Right atrium auricular region (tissue), 2 donors: ENCODE data around the gene ATP6V1F. TPM values are rescaled to one million over a fixed set of nuclear protein-coding genes. Genes with fewer than 3 reads are reported as not detected.

Experiments
- DNase-seq: peaks from one replicate; pipeline ENCODE4 v3.0.0-alpha.2; 2019; ENCODE audit warnings: low spot score
- H3K27ac ChIP-seq, 2 donors: fragments of 200-600 bp; sonication (generic); 1 replicate in 1 of 2; 2 replicates in 1 of 2; pipeline ENCODE4 v1.5.1; 2016 to 2019
- H3K27me3 ChIP-seq, 2 donors: fragments of 200-600 bp; sonication (generic); one replicate each; pipeline versions ENCODE4 v1.5.1 to v1.6.0; 2017 to 2019
- H3K36me3 ChIP-seq: fragments of 200-600 bp; sonication (generic); one replicate; pipeline ENCODE4 v1.5.1; 2016
- H3K4me1 ChIP-seq, 2 donors: fragments of 200-600 bp; sonication (generic); one replicate each; pipeline versions ENCODE4 v1.5.1 to v1.6.0; 2017 to 2019
- H3K4me3 ChIP-seq, 2 donors: fragments of 200-600 bp; sonication (generic); 1 replicate in 1 of 2; 2 replicates in 1 of 2; pipeline ENCODE4 v1.5.1; 2017 to 2019; ENCODE audit warnings: mild to moderate bottlenecking in 1 of 2, moderate library complexity in 1 of 2
- H3K9me3 ChIP-seq, 2 donors: fragments of 200-600 bp; sonication (generic); one replicate each; pipeline ENCODE4 v1.5.1; 2019
- total RNA-seq, 2 donors: library from RNA; depleted of rRNA; stranded (reverse); fragments of >200 nt; gene quantifications; one replicate each; pipeline ENCODE4 v1.1.0, GENCODE V29; 2016
- TF ChIP-seq, protein P1 (sequence below), 2 donors: fragments of 200-600 bp; sonication (generic); IDR thresholded peaks; one replicate each; pipeline ENCODE4 v1.5.1; 2019; ENCODE audit warnings: antibody characterized with exemption in 2 of 2

The ATP6V1F gene
- total RNA-seq, 2 donors from 2014 or later = 121 TPM

DNA sequence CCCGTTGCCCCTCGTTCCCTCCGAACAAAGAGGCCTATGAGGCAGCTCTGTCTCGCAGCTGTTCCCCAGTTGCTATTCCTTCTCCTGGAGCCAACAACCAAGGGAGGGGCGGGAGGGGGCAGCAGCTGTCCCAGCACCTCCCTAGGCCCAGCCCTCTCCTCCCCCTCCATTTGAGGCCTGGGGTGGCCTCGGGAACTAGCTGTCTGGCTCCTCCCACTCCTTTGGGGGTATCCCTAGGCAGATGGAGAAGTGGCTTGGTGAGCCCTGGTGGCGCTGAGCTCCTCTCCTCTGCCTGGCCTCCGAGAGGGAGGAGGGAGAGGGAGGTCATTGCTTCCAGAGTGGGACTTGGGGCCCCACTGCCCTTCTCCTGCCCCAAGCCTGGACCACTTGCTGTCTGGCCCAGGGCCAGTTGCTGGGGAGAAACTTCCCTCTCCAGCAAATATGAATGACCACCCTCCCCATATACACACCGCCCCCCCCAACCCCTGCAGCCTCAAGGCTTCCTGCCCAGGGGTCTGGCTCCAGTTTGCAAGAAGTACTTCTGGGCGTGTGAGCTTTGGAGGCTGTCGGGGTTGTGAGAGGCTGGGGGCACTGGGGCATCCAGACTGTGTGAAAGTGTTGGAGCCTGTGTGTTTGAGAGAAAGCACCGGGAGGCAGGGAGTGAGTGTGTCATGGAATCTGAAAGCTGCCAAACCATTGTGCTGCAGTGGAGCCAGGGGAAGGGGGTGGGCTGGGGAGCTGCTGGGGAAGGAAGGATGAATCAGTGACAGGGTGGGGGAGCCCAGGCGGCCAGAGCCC is 29.3 kb upstream of the ATP6V1F start:
- peak overlapping the region; percentile 62 to 77 for H3K4me3 ChIP-seq
- H3K36me3 ChIP-seq = peaks cover 38% of the 10 kb centered on the region
- TF ChIP-seq, protein P1, sequence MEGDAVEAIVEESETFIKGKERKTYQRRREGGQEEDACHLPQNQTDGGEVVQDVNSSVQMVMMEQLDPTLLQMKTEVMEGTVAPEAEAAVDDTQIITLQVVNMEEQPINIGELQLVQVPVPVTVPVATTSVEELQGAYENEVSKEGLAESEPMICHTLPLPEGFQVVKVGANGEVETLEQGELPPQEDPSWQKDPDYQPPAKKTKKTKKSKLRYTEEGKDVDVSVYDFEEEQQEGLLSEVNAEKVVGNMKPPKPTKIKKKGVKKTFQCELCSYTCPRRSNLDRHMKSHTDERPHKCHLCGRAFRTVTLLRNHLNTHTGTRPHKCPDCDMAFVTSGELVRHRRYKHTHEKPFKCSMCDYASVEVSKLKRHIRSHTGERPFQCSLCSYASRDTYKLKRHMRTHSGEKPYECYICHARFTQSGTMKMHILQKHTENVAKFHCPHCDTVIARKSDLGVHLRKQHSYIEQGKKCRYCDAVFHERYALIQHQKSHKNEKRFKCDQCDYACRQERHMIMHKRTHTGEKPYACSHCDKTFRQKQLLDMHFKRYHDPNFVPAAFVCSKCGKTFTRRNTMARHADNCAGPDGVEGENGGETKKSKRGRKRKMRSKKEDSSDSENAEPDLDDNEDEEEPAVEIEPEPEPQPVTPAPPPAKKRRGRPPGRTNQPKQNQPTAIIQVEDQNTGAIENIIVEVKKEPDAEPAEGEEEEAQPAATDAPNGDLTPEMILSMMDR (IDR thresholded peaks at IDR 0.05) = no peak
- H3K4me1 ChIP-seq = peaks cover 0 to 73% of the 10 kb centered on the region in 2 donors
- no peaks in the 10 kb centered on the region for H3K27me3 ChIP-seq
- peak; percentile 86 for DNase-seq
- H3K9me3 ChIP-seq = no peaks in the 10 kb centered on the region
- H3K27ac ChIP-seq = peak overlapping the region; percentile 93 to 99

DNA sequence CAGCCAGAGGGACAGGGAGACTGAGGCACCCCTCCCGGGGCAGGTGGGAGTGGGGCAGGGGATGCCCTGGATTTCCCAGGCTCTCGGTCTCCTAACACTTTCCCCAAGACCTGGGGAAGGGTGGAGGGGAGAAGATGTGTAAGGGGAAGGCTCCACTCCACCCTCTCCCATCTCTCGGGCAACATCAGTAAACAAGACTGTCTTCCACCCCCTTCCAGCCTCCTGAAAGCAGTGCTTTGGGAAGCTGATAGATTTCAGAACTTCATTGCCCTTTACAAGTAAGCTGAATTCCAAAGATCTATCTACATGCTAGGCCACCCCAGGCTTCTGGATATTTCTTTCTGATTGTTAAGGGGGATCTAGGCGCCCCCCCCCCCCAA is 28.7 kb upstream of the ATP6V1F start:
- Histone ChIP-seq H3K9me3 (no peaks in the 10 kb centered on the region), H3K27me3 (no peaks in the 10 kb centered on the region), H3K4me3 (peak overlapping the region; percentile 62 to 77), H3K27ac (peak overlapping the region; percentile 93 to 99), H3K4me1 (peaks cover 0 to 67% of the 10 kb centered on the region in 2 donors), H3K36me3 (peaks cover 44% of the 10 kb centered on the region)
- TF ChIP-seq, protein P1 (IDR thresholded peaks at IDR 0.05) = no peak
- no peak for DNase-seq

DNA sequence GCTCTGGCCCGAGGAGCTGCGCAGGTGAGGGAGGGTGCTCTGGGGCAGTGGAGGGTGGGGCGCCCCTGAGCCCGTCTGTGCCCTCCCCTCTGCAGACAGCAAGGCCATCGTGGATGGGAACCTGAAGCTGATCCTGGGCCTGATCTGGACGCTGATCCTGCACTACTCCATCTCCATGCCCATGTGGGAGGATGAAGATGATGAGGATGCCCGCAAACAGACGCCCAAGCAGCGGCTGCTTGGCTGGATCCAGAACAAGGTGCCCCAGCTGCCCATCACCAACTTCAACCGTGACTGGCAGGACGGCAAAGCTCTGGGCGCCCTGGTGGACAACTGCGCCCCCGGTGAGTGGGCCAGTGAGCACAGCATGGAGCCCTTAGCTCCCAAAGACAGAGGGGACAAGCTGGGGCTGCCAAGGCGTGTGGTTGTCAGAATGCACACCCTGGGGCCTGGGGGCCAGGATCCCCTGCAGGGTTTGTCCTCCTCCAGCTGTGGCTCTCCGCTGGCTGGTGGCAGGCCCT is 27.4 kb upstream of the ATP6V1F start:
- Histone ChIP-seq H3K9me3 (no peaks in the 10 kb centered on the region), H3K27me3 (no peaks in the 10 kb centered on the region), H3K27ac (peak overlapping the region; percentile 58 to 99), H3K4me3 (no peak overlapping the region), H3K36me3 (peaks cover 57% of the 10 kb centered on the region), H3K4me1 (peaks cover 0 to 58% of the 10 kb centered on the region in 2 donors)
- TF ChIP-seq, protein P1 (IDR thresholded peaks at IDR 0.05) = no peak
- DNase-seq = no peak

DNA sequence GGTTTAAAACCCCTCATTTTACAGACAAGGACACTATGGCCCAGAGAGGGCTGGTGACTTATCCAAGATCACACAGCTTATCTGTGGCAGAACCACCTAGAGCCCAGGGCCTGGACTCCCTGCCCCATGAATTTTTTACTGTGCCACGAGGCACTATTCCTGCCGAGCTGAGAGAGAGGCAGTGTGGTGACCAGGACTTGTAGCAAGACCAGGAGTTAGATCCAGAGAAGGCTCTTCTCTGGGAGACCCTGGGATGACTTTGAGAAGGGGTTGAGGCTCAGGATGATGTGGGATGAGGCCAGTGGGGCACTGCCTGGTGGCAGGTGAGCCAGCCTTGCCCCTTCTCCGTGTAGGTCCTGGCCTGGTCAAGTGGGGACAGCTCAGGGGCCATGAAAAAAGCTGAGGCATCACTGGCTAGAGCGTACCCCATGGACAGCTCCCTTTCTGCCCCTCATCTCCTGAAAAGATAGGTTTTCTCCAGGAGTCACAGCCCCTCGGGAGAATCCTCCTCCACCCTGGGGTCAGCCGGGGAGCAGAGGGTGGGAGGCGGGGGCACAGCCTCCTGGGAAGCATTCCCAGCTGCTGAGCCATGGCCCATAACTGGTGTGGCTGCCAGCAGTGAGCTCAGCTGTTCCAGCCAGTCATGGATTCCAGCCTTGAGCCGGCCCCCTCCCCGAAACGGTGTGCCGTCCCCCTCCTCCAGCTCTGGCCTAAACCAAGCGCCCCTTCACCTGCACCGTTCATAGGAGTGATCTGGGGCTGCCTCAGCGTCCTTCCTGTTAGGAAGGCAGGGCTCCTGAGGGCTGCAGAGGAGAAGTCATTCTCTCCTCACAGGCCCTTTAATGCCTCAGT is 26.6 kb upstream of the ATP6V1F start:
- DNase-seq = no peak
- peaks cover 65% of the 10 kb centered on the region for H3K36me3 ChIP-seq
- no peaks in the 10 kb centered on the region for H3K9me3 ChIP-seq
- peak overlapping the region; percentile 58 to 99 for H3K27ac ChIP-seq
- TF ChIP-seq, protein P1 (IDR thresholded peaks at IDR 0.05) = no peak
- no peaks in the 10 kb centered on the region for H3K27me3 ChIP-seq
- H3K4me3 ChIP-seq = no peak overlapping the region
- peaks cover 0 to 53% of the 10 kb centered on the region in 2 donors for H3K4me1 ChIP-seq

DNA sequence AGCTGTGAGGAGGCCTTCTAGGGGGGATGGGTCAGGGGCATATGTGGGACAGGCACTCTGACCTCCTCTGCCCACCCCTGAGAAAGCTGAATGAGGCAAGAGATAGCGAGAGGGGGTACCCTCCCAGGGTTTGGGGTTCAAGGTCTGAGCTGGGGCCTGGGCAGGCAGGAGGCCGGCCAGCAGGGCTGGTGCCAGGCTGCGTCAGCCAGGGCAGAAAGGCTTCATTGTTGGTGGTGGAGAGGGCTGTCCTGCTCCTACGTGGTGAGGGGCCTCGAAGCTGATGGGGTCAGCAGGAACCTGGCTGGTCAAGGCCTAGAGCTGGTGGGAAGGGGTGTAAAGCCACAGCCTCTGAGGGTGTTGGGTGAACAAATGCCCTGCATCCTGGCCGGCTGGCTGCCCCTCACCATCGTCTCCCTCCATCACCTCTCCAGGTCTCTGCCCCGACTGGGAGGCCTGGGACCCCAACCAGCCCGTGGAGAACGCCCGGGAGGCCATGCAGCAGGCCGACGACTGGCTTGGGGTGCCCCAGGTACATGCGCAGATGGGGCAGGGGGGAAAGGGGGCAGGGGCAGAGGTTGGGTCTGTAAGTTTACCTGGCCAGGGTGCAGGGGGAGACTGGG is 25.8 kb upstream of the ATP6V1F start:
- no peak overlapping the region for H3K4me3 ChIP-seq
- H3K27ac ChIP-seq = peak overlapping the region; percentile 58 to 99
- H3K27me3 ChIP-seq = no peaks in the 10 kb centered on the region
- no peak for DNase-seq
- H3K9me3 ChIP-seq = no peaks in the 10 kb centered on the region
- TF ChIP-seq, protein P1 (IDR thresholded peaks at IDR 0.05) = no peak
- peaks cover 72% of the 10 kb centered on the region for H3K36me3 ChIP-seq
- H3K4me1 ChIP-seq = peaks cover 0 to 44% of the 10 kb centered on the region in 2 donors
